Measurements from ENCODE around the gene PKDCC.

- TF ChIP-seq CTCF (IDR thresholded peaks at IDR 0.05; ENCODE audit: control extremely low read depth in 1 of 3, insufficient read depth in 1 of 3, low read depth in 1 of 3, low read length in 3 of 3) (no peak), ATF3 (IDR thresholded peaks at IDR 0.05; ENCODE audit: insufficient read depth, low read depth, low read length) (no peak), EZH2 (IDR thresholded peaks at IDR 0.05; ENCODE audit: low read depth, low read length, severe bottlenecking) (no peak)
Observed at GRCh38 chr2:42026272-42026671, 21.5 kb upstream of the PKDCC start.
